ENCODE measurements around the gene DENND1A. TPM values are rescaled to one million over a fixed set of nuclear protein-coding genes. Genes with fewer than 3 reads are reported as not detected.
A peak's percentile ranks its signal among the peaks of the same experiment; 100 is the strongest.

The DENND1A gene
- total RNA-seq, 2 experiments from 2014 or later, result 23.7 to 29.5 TPM

- CTCF ChIA-PET, result interaction anchor here (0.6 kb wide), 1 partner anchor 599 kb away, joined by 4 read pairs; no protein-coding TSS in a partner anchor
Measured at GRCh38 chr9:123927625-123928532, 2.0 kb downstream of the DENND1A start.

GRCh38 chr9:123926941-123927340 is 3.0 kb downstream of the DENND1A start:
- ChIA-PET POLR2A (no interaction called here), CTCF (no interaction called here)
- DNase-seq, result no peak
- Mint-ChIP-seq H3K4me3 (no peak overlapping the region), H3K36me3 (ENCODE audit: low read depth) (peaks cover 6% of the 10 kb centered on the region), H3K27me3 (peaks cover 2% of the 10 kb centered on the region), H3K9me3 (ENCODE audit: low read depth) (peaks cover 3% of the 10 kb centered on the region), H3K4me1 (peaks cover 35% of the 10 kb centered on the region), H3K27ac (no peak overlapping the region)
- no peak for ATAC-seq
- intact Hi-C loops (cut with DNase I, micrococcal nuclease), result loop anchor here (5.0 kb wide), 5 partner anchors 75 to 385 kb away; no protein-coding TSS in a partner anchor

More at GRCh38 chr9:123927625-123928532, 2.0 kb downstream of the DENND1A start:
- ATAC-seq (no peak), DNase-seq (no peak)
- intact Hi-C loops (cut with DNase I, micrococcal nuclease), result loop anchor here (2.0 to 5.0 kb wide), 7 partner anchors 61 to 386 kb away; no protein-coding TSS in a partner anchor
- H3K4me1 Mint-ChIP-seq, result peaks cover 35% of the 10 kb centered on the region
- POLR2A ChIA-PET, result interaction anchor here (0.6 kb wide), 1 partner anchor 290 kb away, joined by 4 read pairs; no protein-coding TSS in a partner anchor
- H3K27ac Mint-ChIP-seq, result peak overlapping the region; percentile 44
- peak overlapping the region; percentile 80 for H3K4me3 Mint-ChIP-seq
- peaks cover 6% of the 10 kb centered on the region for H3K36me3 Mint-ChIP-seq (ENCODE audit: low read depth)
- peaks cover 3% of the 10 kb centered on the region for H3K9me3 Mint-ChIP-seq (ENCODE audit: low read depth)
- H3K27me3 Mint-ChIP-seq, result peaks cover 2% of the 10 kb centered on the region

GRCh38 chr9:123925819-123926218 is 4.1 kb downstream of the DENND1A start:
- no peak for ATAC-seq
- no peak for DNase-seq
- Mint-ChIP-seq H3K9me3 (ENCODE audit: low read depth) (peaks cover 3% of the 10 kb centered on the region), H3K4me1 (peaks cover 40% of the 10 kb centered on the region), H3K27me3 (no peaks in the 10 kb centered on the region), H3K27ac (no peak overlapping the region), H3K36me3 (ENCODE audit: low read depth) (peaks cover 7% of the 10 kb centered on the region), H3K4me3 (no peak overlapping the region)
- ChIA-PET POLR2A (no interaction called here), CTCF (no interaction called here)
- intact Hi-C loops (cut with DNase I, micrococcal nuclease), result loop anchor here (5.0 kb wide), 5 partner anchors 76 to 384 kb away; no protein-coding TSS in a partner anchor

GRCh38 chr9:123925161-123925560 is 4.8 kb downstream of the DENND1A start:
- H3K4me3 Mint-ChIP-seq, result no peak overlapping the region
- H3K36me3 Mint-ChIP-seq (ENCODE audit: low read depth), result peaks cover 9% of the 10 kb centered on the region
- H3K9me3 Mint-ChIP-seq (ENCODE audit: low read depth), result peaks cover 3% of the 10 kb centered on the region
- DNase-seq, result no peak
- no peak overlapping the region for H3K27ac Mint-ChIP-seq
- no peaks in the 10 kb centered on the region for H3K27me3 Mint-ChIP-seq
- ChIA-PET CTCF (no interaction called here), POLR2A (no interaction called here)
- no peak for ATAC-seq
- H3K4me1 Mint-ChIP-seq, result peaks cover 35% of the 10 kb centered on the region
- intact Hi-C loops (cut with DNase I, micrococcal nuclease), result loop anchor here (5.0 kb wide), 5 partner anchors 77 to 383 kb away; no protein-coding TSS in a partner anchor

- intact Hi-C loops (cut with DNase I, micrococcal nuclease), result loop anchor here (5.0 kb wide), 5 partner anchors 78 to 382 kb away; no protein-coding TSS in a partner anchor
- CTCF ChIA-PET, result no interaction called here
Measured at GRCh38 chr9:123924727-123925126, 5.2 kb downstream of the DENND1A start.

GRCh38 chr9:123923884-123924283 is 6.0 kb downstream of the DENND1A start:
- no peaks in the 10 kb centered on the region for H3K27me3 Mint-ChIP-seq
- CTCF ChIA-PET, result no interaction called here
- DNase-seq, result no peak
- peaks cover 33% of the 10 kb centered on the region for H3K4me1 Mint-ChIP-seq
- H3K36me3 Mint-ChIP-seq (ENCODE audit: low read depth), result peaks cover 9% of the 10 kb centered on the region
- intact Hi-C loops (cut with DNase I, micrococcal nuclease), result no loop called here
- POLR2A ChIA-PET, result no interaction called here
- H3K27ac Mint-ChIP-seq, result no peak overlapping the region
- no peak for ATAC-seq
- H3K4me3 Mint-ChIP-seq, result no peak overlapping the region
- peaks cover 3% of the 10 kb centered on the region for H3K9me3 Mint-ChIP-seq (ENCODE audit: low read depth)

More at GRCh38 chr9:123924727-123925126, 5.2 kb downstream of the DENND1A start:
- H3K4me1 Mint-ChIP-seq, result peaks cover 35% of the 10 kb centered on the region
- no peak for DNase-seq
- POLR2A ChIA-PET, result no interaction called here
- peaks cover 9% of the 10 kb centered on the region for H3K36me3 Mint-ChIP-seq (ENCODE audit: low read depth)
- H3K27ac Mint-ChIP-seq, result no peak overlapping the region
- peaks cover 3% of the 10 kb centered on the region for H3K9me3 Mint-ChIP-seq (ENCODE audit: low read depth)
- no peak for ATAC-seq
- no peaks in the 10 kb centered on the region for H3K27me3 Mint-ChIP-seq
- H3K4me3 Mint-ChIP-seq, result no peak overlapping the region

GRCh38 chr9:123923377-123923776 is 6.5 kb downstream of the DENND1A start:
- Mint-ChIP-seq H3K4me1 (peaks cover 28% of the 10 kb centered on the region), H3K27ac (no peak overlapping the region), H3K36me3 (ENCODE audit: low read depth) (peaks cover 13% of the 10 kb centered on the region), H3K4me3 (no peak overlapping the region), H3K9me3 (ENCODE audit: low read depth) (peaks cover 3% of the 10 kb centered on the region), H3K27me3 (no peaks in the 10 kb centered on the region)
- no peak for DNase-seq
- ChIA-PET POLR2A (no interaction called here), CTCF (no interaction called here)
- no peak for ATAC-seq
- intact Hi-C loops (cut with DNase I, micrococcal nuclease), result no loop called here

- ATAC-seq (no peak), DNase-seq (no peak)
- Mint-ChIP-seq H3K4me1 (peaks cover 24% of the 10 kb centered on the region), H3K27ac (no peak overlapping the region), H3K27me3 (no peaks in the 10 kb centered on the region), H3K9me3 (ENCODE audit: low read depth) (peaks cover 3% of the 10 kb centered on the region), H3K4me3 (no peak overlapping the region), H3K36me3 (ENCODE audit: low read depth) (peaks cover 13% of the 10 kb centered on the region)
- ChIA-PET POLR2A (no interaction called here), CTCF (no interaction called here)
- intact Hi-C loops (cut with DNase I, micrococcal nuclease), result no loop called here
Measured at GRCh38 chr9:123922911-123923310, 7.0 kb downstream of the DENND1A start.

GRCh38 chr9:123922431-123922830 is 7.5 kb downstream of the DENND1A start:
- no peak for DNase-seq
- Mint-ChIP-seq H3K27me3 (no peaks in the 10 kb centered on the region), H3K36me3 (ENCODE audit: low read depth) (peaks cover 13% of the 10 kb centered on the region), H3K4me1 (peaks cover 19% of the 10 kb centered on the region), H3K4me3 (no peak overlapping the region), H3K27ac (no peak overlapping the region), H3K9me3 (ENCODE audit: low read depth) (peaks cover 3% of the 10 kb centered on the region)
- ATAC-seq, result no peak
- ChIA-PET CTCF (no interaction called here), POLR2A (no interaction called here)
- intact Hi-C loops (cut with DNase I, micrococcal nuclease), result no loop called here

- DNase-seq (peak; percentile 50), ATAC-seq (peak; percentile 87)
- CTCF ChIA-PET, result no interaction called here
Measured at GRCh38 chr9:123914517-123915196, 15.3 kb downstream of the DENND1A start.

GRCh38 chr9:123912167-123912897 is 17.6 kb downstream of the DENND1A start:
- ChIA-PET CTCF (no interaction called here), POLR2A (no interaction called here)
- H3K27me3 Mint-ChIP-seq, result no peaks in the 10 kb centered on the region
- no peak for ATAC-seq
- peaks cover 8% of the 10 kb centered on the region for H3K4me1 Mint-ChIP-seq
- DNase-seq, result no peak
- peaks cover 11% of the 10 kb centered on the region for H3K36me3 Mint-ChIP-seq (ENCODE audit: low read depth)
- H3K9me3 Mint-ChIP-seq (ENCODE audit: low read depth), result no peaks in the 10 kb centered on the region
- intact Hi-C loops (cut with DNase I, micrococcal nuclease), result no loop called here
- H3K27ac Mint-ChIP-seq, result no peak overlapping the region
- H3K4me3 Mint-ChIP-seq, result no peak overlapping the region

More at GRCh38 chr9:123914517-123915196, 15.3 kb downstream of the DENND1A start:
- Mint-ChIP-seq H3K27me3 (no peaks in the 10 kb centered on the region), H3K9me3 (ENCODE audit: low read depth) (no peaks in the 10 kb centered on the region), H3K27ac (no peak overlapping the region), H3K4me1 (peaks cover 8% of the 10 kb centered on the region), H3K4me3 (no peak overlapping the region), H3K36me3 (ENCODE audit: low read depth) (peaks cover 13% of the 10 kb centered on the region)
- POLR2A ChIA-PET, result no interaction called here
- intact Hi-C loops (cut with DNase I, micrococcal nuclease), result no loop called here

All from activated CD4-positive, alpha-beta T cell treated with anti-CD3 and anti-CD28 coated beads for 36 hours (primary cell).